ENCODE measurements around the gene TBC1D4.
"Not testable (repeated sequence)": the region's sequence is repeated elsewhere in the genome, so short reads cannot be mapped to it uniquely, and the experiment has no call there.

DNA sequence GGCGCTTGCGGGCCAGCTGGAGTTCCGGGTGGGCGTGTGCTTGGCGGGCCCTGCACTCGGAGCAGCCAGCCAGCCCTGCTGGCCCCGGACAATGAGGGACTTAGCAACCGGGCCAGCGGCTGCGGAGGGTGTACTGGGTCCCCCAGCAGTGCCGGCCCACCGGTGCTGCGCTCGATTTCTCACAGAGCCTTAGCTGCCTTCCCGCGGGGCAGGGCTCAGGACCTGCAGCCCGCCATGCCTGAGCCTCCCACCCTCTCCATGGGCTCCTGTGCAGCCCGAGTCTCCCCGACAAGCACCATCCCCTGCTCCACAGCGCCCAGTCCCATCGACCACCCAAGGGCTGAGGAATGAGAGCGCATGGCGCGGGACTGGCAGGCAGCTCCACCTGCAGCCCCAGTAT is 213.5 kb downstream of the TBC1D4 start:
- TF ChIP-seq SNRNP70 (optimal IDR thresholded peaks at IDR 0.05; ENCODE audit: low read depth, low read length); ZNF316 (IDR thresholded peaks at IDR 0.05); CEBPB (tag; IDR thresholded peaks at IDR 0.05): not testable (repeated sequence)

All from K562 (cell line).